GM18951 (cell line): ENCODE data around the gene TREML4.
"Not testable (repeated sequence)": the region's sequence is repeated elsewhere in the genome, so short reads cannot be mapped to it uniquely, and the experiment has no call there.

Experiments
- POLR2A ChIP-seq: IDR thresholded peaks from 4 replicates; pipeline ENCODE4 v1.6.1; 2011; ENCODE audit warnings: mild to moderate bottlenecking; ENCODE audit not compliant: insufficient read length, insufficient read depth; ENCODE audit errors: extremely low read depth
- in situ Hi-C: fragments of 300-500 bp; cut with MboI; formaldehyde crosslinking; loops from one replicate; pipeline ENCODE4 v1.12.0; 2022; ENCODE audit warnings: low sequenced_read_pairs, mixed read lengths, inconsistent platforms; ENCODE audit not compliant: unreplicated experiment

Gene TREML4

GRCh38 chr6:41222513-41222912, 5.6 kb upstream of the TREML4 start:
- in situ Hi-C loops = no loop called here
- no peak for TF ChIP-seq POLR2A

GRCh38 chr6:41224800-41225199, 3.3 kb upstream of the TREML4 start:
- no peak for TF ChIP-seq POLR2A
- in situ Hi-C loops = no loop called here

GRCh38 chr6:41226752-41227151, 1.4 kb upstream of the TREML4 start:
- in situ Hi-C loops = no loop called here
- no peak for TF ChIP-seq POLR2A

- in situ Hi-C loops = no loop called here
- TF ChIP-seq POLR2A = no peak
These were observed 467 bp downstream of the TREML4 start for GRCh38 chr6:41228616-41229015.

- TF ChIP-seq POLR2A = no peak
- in situ Hi-C loops = no loop called here
These were observed 1.6 kb downstream of the TREML4 start for GRCh38 chr6:41229721-41230120.

- TF ChIP-seq POLR2A = no peak
- in situ Hi-C loops = no loop called here
These were observed 3.1 kb downstream of the TREML4 start for GRCh38 chr6:41231246-41231645.

GRCh38 chr6:41232667-41233066, 4.5 kb downstream of the TREML4 start:
- in situ Hi-C loops = no loop called here
- no peak for TF ChIP-seq POLR2A

GRCh38 chr6:41236276-41236675, 8.1 kb downstream of the TREML4 start:
- no peak for TF ChIP-seq POLR2A
- in situ Hi-C loops = no loop called here

- TF ChIP-seq POLR2A = no peak
- in situ Hi-C loops = no loop called here
These were observed 9.0 kb downstream of the TREML4 start for GRCh38 chr6:41237128-41237527.

GRCh38 chr6:41239467-41240159, 11.5 kb downstream of the TREML4 start:
- in situ Hi-C loops = no loop called here
- no peak for TF ChIP-seq POLR2A

GRCh38 chr6:41246529-41246928, 18.4 kb downstream of the TREML4 start:
- in situ Hi-C loops = not testable (repeated sequence)

GRCh38 chr6:41247288-41247865, 19.2 kb downstream of the TREML4 start:
- TF ChIP-seq POLR2A = no peak
- in situ Hi-C loops = no loop called here

GRCh38 chr6:41247882-41248705, 19.9 kb downstream of the TREML4 start:
- in situ Hi-C loops = no loop called here
- TF ChIP-seq POLR2A = no peak
